Stomach (tissue), 4 donors: ENCODE data around the gene MYO3B.

Source experiments
- CTCF ChIP-seq, 7 experiments: fragments of 450-650 bp in 4 of 7; fragments of 200-600 bp in 3 of 7; sonication (generic) in 3 of 7; IDR thresholded peaks; one replicate each; pipeline ENCODE4 v1.5.1; 2016 to 2019; ENCODE audit warnings: antibody characterized with exemption in 7 of 7, control low read depth in 2 of 7, mild to moderate bottlenecking in 1 of 7
- POLR2AphosphoS5 ChIP-seq, 3 donors: sonication (generic); formaldehyde crosslinking; IDR thresholded peaks; one replicate each; pipeline ENCODE4 v1.6.1; 2016; ENCODE audit warnings: antibody characterized with exemption in 3 of 3

GRCh38 chr2:170336408-170336807 lies 158.5 kb downstream of the MYO3B start:
- TF ChIP-seq CTCF (IDR thresholded peaks at IDR 0.05) (no peak), POLR2AphosphoS5 (IDR thresholded peaks at IDR 0.05) (no peak)
